ENCODE measurements around the gene HELZ. TPM values are rescaled to one million over a fixed set of nuclear protein-coding genes. Genes with fewer than 3 reads are reported as not detected.

The HELZ gene
- total and polyA plus RNA-seq, 4 donors: 3.8 to 69.2 (median 25.7) TPM

DNA sequence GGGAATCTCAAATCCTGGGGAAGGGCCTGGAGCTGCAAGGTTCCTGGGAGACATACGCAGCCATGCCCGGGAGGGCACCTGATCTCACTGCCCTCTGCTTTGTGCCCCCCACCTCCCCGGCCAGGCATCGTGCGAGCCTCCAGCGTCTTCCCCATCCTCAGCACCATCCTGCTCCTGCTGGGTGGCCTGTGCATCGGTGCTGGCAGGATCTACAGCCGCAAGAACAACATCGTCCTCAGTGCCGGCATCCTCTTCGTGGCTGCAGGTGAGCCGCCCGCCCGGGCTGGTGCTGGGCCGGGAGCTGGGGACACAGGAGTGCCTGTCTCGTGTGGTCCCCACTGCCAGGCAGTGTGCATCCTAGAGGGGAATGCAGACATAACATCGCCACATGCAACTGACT lies 220.3 kb downstream of the HELZ start:
- Histone ChIP-seq H3K9ac (ENCODE audit: low read depth in 1 of 2, low read length in 2 of 2) (no peak overlapping the region), H3K27me3 (ENCODE audit: control insufficient read depth in 4 of 4, insufficient read depth in 4 of 4, low read length in 3 of 4) (no peaks in the 10 kb centered on the region), H3K4me3 (ENCODE audit: low read depth in 1 of 3, low read length in 3 of 3) (no peak overlapping the region), H3K36me3 (ENCODE audit: control insufficient read depth in 4 of 4, insufficient read depth in 3 of 4, low read depth in 1 of 4, low read length in 3 of 4) (no peaks in the 10 kb centered on the region), H3K9me3 (ENCODE audit: control insufficient read depth in 4 of 4, low read length in 3 of 4) (no peaks in the 10 kb centered on the region), H3K4me1 (ENCODE audit: control insufficient read depth in 4 of 4, insufficient read depth in 4 of 4, low read length in 3 of 4) (no peaks in the 10 kb centered on the region), H3K27ac (ENCODE audit: low read depth in 1 of 2, low read length in 2 of 2) (no peak overlapping the region)
- WGBS: 94% methylated on average over 17 of the region's 17 CpGs
- no peak for DNase-seq (ENCODE audit: low spot score)
- TF ChIP-seq EGR1 (IDR thresholded peaks at IDR 0.05; ENCODE audit: low read depth in 2 of 2) (no peak), TAF1 (conservative IDR thresholded peaks at IDR 0.05) (no peak), FOXA2 (IDR thresholded peaks at IDR 0.05) (no peak), GABPA (IDR thresholded peaks at IDR 0.05 in 1 of 2, conservative IDR thresholded peaks at IDR 0.05 in 1 of 2) (no peak), FOXA1 (IDR thresholded peaks at IDR 0.05) (no peak), NR2F2 (IDR thresholded peaks at IDR 0.05) (no peak), YY1 (IDR thresholded peaks at IDR 0.05) (no peak), HNF4G (IDR thresholded peaks at IDR 0.05) (no peak), RAD21 (IDR thresholded peaks at IDR 0.05) (no peak), JUND (IDR thresholded peaks at IDR 0.05) (no peak), RXRA (IDR thresholded peaks at IDR 0.05) (no peak)
- TF ChIP-seq, protein P1, sequence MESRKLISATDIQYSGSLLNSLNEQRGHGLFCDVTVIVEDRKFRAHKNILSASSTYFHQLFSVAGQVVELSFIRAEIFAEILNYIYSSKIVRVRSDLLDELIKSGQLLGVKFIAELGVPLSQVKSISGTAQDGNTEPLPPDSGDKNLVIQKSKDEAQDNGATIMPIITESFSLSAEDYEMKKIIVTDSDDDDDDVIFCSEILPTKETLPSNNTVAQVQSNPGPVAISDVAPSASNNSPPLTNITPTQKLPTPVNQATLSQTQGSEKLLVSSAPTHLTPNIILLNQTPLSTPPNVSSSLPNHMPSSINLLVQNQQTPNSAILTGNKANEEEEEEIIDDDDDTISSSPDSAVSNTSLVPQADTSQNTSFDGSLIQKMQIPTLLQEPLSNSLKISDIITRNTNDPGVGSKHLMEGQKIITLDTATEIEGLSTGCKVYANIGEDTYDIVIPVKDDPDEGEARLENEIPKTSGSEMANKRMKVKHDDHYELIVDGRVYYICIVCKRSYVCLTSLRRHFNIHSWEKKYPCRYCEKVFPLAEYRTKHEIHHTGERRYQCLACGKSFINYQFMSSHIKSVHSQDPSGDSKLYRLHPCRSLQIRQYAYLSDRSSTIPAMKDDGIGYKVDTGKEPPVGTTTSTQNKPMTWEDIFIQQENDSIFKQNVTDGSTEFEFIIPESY (IDR thresholded peaks at IDR 0.05): no peak
- TF ChIP-seq, protein P2, sequence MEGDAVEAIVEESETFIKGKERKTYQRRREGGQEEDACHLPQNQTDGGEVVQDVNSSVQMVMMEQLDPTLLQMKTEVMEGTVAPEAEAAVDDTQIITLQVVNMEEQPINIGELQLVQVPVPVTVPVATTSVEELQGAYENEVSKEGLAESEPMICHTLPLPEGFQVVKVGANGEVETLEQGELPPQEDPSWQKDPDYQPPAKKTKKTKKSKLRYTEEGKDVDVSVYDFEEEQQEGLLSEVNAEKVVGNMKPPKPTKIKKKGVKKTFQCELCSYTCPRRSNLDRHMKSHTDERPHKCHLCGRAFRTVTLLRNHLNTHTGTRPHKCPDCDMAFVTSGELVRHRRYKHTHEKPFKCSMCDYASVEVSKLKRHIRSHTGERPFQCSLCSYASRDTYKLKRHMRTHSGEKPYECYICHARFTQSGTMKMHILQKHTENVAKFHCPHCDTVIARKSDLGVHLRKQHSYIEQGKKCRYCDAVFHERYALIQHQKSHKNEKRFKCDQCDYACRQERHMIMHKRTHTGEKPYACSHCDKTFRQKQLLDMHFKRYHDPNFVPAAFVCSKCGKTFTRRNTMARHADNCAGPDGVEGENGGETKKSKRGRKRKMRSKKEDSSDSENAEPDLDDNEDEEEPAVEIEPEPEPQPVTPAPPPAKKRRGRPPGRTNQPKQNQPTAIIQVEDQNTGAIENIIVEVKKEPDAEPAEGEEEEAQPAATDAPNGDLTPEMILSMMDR (IDR thresholded peaks at IDR 0.05; ENCODE audit: low read depth, low read length, missing input control): no peak
- TF ChIP-seq, protein P3, sequence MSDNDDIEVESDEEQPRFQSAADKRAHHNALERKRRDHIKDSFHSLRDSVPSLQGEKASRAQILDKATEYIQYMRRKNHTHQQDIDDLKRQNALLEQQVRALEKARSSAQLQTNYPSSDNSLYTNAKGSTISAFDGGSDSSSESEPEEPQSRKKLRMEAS (IDR thresholded peaks at IDR 0.05): no peak
- TF ChIP-seq, protein P4, sequence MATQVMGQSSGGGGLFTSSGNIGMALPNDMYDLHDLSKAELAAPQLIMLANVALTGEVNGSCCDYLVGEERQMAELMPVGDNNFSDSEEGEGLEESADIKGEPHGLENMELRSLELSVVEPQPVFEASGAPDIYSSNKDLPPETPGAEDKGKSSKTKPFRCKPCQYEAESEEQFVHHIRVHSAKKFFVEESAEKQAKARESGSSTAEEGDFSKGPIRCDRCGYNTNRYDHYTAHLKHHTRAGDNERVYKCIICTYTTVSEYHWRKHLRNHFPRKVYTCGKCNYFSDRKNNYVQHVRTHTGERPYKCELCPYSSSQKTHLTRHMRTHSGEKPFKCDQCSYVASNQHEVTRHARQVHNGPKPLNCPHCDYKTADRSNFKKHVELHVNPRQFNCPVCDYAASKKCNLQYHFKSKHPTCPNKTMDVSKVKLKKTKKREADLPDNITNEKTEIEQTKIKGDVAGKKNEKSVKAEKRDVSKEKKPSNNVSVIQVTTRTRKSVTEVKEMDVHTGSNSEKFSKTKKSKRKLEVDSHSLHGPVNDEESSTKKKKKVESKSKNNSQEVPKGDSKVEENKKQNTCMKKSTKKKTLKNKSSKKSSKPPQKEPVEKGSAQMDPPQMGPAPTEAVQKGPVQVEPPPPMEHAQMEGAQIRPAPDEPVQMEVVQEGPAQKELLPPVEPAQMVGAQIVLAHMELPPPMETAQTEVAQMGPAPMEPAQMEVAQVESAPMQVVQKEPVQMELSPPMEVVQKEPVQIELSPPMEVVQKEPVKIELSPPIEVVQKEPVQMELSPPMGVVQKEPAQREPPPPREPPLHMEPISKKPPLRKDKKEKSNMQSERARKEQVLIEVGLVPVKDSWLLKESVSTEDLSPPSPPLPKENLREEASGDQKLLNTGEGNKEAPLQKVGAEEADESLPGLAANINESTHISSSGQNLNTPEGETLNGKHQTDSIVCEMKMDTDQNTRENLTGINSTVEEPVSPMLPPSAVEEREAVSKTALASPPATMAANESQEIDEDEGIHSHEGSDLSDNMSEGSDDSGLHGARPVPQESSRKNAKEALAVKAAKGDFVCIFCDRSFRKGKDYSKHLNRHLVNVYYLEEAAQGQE (IDR thresholded peaks at IDR 0.05): no peak

DNA sequence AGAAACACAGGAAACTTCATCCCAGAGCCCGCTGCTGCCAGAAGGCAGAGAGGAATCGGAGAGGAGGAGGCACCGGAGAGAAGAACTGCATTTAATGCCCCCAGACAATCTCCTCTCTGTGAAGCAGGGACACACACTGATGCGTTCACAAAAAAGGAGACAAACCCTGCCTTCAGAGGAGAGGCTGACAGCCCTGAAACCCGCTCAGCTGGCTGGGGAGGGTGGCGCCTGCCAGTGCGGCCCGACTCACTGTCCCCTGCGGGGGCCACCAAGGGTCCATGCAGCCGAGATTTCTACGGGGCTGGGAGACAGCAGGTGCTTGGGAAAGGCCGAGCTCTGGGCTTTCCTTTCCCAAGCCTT lies 222.6 kb downstream of the HELZ start:
- no peak for DNase-seq (ENCODE audit: low spot score)
- Histone ChIP-seq H3K27ac (ENCODE audit: low read depth in 1 of 2, low read length in 2 of 2) (no peak overlapping the region), H3K36me3 (ENCODE audit: control insufficient read depth in 4 of 4, insufficient read depth in 3 of 4, low read depth in 1 of 4, low read length in 3 of 4) (no peaks in the 10 kb centered on the region), H3K9ac (ENCODE audit: low read depth in 1 of 2, low read length in 2 of 2) (no peak overlapping the region), H3K4me1 (ENCODE audit: control insufficient read depth in 4 of 4, insufficient read depth in 4 of 4, low read length in 3 of 4) (no peaks in the 10 kb centered on the region), H3K4me3 (ENCODE audit: low read depth in 1 of 3, low read length in 3 of 3) (no peak overlapping the region), H3K9me3 (ENCODE audit: control insufficient read depth in 4 of 4, low read length in 3 of 4) (no peaks in the 10 kb centered on the region), H3K27me3 (ENCODE audit: control insufficient read depth in 4 of 4, insufficient read depth in 4 of 4, low read length in 3 of 4) (no peaks in the 10 kb centered on the region)
- no peak for TF ChIP-seq RAD21 (IDR thresholded peaks at IDR 0.05)
- no peak for TF ChIP-seq SP1 (IDR thresholded peaks at IDR 0.05)
- TF ChIP-seq, protein P5, sequence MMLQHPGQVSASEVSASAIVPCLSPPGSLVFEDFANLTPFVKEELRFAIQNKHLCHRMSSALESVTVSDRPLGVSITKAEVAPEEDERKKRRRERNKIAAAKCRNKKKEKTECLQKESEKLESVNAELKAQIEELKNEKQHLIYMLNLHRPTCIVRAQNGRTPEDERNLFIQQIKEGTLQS (IDR thresholded peaks at IDR 0.05): no peak
- TF ChIP-seq FOXA2 (IDR thresholded peaks at IDR 0.05): no peak
- TF ChIP-seq, protein P3 (IDR thresholded peaks at IDR 0.05): no peak
- TF ChIP-seq HNF4A (conservative IDR thresholded peaks at IDR 0.05): no peak
- TF ChIP-seq, protein P4 (IDR thresholded peaks at IDR 0.05): no peak
- no peak for TF ChIP-seq FOXA1 (IDR thresholded peaks at IDR 0.05)
- TF ChIP-seq, protein P2 (IDR thresholded peaks at IDR 0.05; ENCODE audit: low read depth, low read length, missing input control): no peak
- TF ChIP-seq NR2F2 (IDR thresholded peaks at IDR 0.05): no peak
- no peak for TF ChIP-seq RXRA (IDR thresholded peaks at IDR 0.05)
- TF ChIP-seq JUND (IDR thresholded peaks at IDR 0.05): no peak
- WGBS: 89% methylated on average over 12 of the region's 12 CpGs
